HG03342 (cell line): ENCODE data around the gene UTP4.
A peak's percentile ranks its signal among the peaks of the same experiment; 100 is the strongest.
"Not testable (repeated sequence)": the region's sequence is repeated elsewhere in the genome, so short reads cannot be mapped to it uniquely, and the experiment has no call there.

Experiments used
- ATAC-seq: cut with Tn5 transposase; IDR thresholded peaks from one replicate; pipeline ENCODE4 v1.9.1; 2021; ENCODE audit warnings: mild to moderate bottlenecking, moderate library complexity; ENCODE audit not compliant: unreplicated experiment

The UTP4 gene

DNA sequence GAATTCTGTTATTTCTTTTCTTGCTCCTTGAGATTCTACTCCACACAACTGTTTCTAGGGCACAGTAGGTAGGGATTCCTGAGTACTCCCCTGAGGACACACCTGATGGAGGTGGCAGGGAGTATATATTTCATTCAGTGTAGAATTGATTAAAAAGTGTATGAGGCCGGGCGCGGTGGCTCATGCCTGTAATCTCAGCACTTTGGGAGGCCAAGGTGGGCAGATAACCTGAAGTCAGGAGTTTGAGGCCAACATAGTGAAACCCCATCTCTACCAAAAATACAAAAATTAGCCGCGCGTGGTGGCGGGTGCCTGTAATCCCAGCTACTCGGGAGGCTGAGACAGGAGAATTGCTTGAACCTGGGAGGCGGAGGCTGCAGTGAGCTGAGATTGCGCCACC is 5.6 kb upstream of the UTP4 start:
- not testable (repeated sequence) for ATAC-seq

DNA sequence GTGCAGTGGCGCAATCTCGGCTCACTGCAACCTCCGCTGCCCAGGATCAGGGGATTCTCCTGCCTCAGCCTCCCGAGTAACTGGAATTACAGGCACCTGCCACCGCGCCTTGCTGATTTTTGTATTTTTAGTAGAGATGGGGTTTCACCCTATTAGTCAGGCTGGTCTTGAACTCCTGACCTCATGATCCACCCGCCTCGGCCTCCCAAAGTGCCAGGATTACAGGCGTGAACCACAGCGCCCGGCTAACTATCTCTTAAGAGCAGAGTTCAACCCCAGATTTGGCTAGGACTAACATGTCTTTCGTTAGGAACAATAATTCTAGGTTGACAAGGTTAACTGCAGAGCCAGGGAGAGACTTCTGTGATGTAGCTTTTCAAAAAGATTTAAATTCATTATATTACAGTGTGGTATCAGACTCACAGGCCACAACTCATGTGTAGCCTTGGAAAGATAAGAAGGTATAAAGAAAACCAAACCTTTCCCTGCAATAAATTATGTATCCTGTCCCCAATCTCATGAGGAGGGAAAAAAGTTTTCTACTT is 4.4 kb upstream of the UTP4 start:
- no peak for ATAC-seq

DNA sequence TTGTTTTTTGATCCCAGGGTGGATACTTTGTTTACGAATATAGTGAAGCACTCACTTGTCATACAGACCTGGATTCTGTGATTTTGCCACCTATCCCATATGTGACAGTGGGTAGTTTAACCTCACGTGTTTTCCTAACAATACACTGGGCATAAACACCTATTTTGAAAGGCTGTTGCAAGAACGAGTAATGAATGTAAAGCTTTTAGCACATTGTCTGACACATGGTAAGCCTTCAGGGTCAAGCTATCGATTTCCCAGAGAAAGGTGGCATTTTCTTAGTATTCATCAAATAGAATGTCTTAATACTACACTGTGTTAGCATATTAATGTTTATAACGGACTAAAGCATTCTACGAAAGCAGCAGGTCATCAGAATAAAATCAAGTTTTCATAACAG is 2.0 kb upstream of the UTP4 start:
- ATAC-seq: no peak

DNA sequence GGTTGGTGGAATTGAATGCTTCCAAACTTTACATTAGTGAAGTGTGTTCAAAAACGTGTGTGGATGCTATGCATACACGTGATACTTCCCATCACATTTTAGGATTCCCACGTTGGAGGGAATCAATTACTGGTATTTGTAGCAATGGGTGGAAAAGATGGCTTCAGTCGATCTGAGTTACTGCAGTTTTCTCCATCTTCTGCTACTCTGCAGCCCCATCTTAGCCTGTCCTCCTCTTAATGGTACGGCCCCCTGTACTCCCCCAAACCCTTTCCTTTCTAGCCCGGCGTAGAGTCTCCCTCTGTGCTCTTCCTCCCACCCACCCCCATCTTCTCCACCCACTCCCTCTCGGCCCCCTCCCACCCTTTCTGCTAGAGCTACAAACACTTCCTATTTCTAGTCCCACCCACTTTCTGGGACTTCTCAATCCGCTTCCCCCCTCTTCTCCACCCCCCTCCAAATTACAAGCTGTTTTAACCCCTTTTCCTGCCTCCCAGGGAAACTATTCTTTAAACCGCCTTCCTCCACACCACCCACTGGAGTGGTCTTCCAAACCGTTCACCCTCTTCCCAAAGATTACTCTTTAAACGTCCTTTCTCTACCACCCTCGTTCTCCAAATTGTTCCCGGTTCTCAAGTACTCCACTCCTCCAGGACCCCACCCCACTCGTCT is 1.1 kb upstream of the UTP4 start:
- ATAC-seq: no peak

DNA sequence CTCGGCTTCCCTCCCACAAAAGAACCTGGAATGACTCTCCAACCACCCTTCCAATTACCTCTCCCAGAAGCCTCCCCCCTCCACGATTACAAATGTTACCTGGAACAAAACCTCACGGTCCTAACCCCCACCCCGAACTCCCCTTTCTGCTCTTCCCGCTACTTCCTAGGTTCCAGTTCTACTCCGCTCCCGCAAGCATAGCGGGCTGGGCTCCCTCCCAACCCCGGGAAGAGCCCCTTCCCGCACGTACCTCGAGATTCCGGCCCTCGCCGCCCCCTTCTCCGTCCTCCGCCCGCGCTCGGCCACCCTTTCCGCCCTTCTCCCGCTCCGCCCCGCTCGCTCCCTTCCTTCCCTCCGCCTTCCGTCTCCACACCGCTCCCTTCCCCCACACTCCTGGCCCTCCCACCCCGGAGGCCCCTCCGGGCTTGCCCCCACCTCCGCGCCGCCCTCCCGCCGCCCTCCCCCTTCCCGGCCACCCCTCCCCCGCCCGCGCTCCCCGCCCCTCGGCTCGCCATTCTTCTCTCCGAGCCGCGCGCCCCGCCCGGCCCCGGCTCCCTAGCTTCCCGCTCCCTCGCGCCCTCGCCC is 518 bp upstream of the UTP4 start:
- ATAC-seq: peak; percentile 27

DNA sequence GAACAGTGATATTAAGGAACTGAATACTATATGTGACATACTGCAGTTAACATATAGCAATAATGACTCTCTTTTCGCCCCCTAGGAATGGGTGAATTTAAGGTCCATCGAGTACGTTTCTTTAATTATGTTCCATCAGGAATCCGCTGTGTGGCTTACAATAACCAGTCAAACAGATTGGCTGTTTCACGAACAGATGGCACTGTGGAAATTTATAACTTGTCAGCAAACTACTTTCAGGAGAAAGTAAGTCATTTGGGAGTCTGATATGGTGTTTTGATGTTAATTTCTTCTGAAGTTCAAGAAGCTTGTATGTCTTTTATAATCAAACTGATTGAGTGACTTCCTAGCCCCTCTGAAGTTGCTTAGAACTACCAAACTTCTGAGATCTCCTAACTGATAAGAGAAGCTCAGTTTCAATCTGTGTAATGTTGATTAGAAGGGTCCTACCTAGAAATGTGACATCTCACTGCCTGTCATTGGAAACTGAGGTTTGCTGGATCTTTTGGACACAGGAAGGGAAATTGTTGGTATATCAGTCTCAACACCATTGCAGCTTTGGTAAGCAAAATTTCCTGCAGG is 1.0 kb downstream of the UTP4 start:
- no peak for ATAC-seq

DNA sequence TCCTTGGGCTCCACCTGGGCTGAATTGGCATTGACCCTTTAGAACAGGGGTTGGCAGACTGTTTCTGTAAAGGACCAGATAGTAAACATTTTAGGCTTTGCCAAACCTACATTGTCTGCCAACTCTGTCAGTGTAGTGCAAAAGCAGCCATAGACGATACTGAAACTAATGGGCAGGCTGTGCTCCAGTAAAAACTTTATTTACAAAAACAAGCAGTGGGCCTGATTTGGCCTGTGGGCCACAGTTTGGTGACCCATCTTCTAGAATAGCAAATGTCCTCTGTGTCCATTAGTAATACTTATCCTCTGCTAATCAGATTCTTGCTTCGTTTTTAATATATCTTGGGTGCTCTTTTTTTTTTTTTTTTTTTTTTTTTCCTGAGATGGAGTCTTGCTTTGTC is 6.2 kb downstream of the UTP4 start:
- ATAC-seq: no peak

DNA sequence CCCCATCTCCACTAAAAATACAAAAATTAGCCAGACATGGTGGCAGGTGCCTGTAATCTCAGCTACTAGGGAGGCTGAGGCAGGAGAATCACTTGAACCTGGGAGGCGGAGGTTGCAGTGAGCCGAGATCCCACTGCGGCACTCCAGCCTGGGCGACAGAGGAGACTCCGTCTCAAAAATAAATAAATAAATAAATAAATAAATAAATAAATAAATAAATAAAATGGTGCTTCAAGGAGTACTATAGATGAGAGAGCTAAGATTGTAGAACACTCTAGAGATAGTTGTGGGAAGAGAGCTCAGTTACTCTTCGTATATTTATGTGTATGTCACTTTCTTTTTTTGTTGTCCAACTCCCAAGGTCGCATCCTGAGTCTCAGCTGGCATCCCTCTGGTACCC is 7.0 kb downstream of the UTP4 start:
- ATAC-seq: not testable (repeated sequence)

DNA sequence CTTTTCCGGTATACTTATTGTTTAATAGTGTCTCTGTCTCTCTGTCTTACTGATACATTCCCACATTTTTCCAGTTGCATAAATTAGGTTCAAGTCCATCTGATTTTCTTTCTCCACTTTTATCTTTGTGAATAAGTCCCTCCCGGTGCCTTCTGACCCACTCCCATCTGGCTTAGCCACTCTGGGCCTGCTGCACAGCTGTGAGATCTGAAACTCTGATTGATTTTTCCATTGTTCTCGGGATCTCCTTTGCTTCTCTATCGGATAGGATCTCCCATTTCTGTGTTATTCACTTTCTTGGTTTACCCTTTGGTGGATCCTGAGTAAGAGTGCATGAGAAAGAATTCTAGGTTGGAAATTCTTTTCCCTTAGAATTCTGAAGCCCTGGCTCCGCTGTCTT is 8.6 kb downstream of the UTP4 start:
- no peak for ATAC-seq

DNA sequence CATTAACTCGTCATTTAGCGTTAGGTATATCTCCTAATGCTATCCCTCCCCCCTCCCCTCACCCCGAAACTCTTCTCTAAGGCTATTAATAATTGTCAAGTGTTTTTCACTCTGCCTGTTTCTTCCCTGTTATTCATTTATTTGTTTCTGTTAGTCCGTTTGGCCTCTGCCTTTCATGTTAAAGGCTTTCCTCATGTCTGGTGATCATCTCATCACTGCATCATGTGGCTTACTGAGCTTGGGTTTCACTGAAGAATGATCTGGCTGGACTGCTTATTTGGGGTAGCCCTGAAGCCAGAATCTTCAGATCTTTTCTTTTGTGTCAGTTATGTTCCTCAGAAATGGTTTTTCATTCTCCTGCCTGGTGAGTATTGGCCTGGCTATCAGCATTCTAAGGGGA is 9.5 kb downstream of the UTP4 start:
- no peak for ATAC-seq

DNA sequence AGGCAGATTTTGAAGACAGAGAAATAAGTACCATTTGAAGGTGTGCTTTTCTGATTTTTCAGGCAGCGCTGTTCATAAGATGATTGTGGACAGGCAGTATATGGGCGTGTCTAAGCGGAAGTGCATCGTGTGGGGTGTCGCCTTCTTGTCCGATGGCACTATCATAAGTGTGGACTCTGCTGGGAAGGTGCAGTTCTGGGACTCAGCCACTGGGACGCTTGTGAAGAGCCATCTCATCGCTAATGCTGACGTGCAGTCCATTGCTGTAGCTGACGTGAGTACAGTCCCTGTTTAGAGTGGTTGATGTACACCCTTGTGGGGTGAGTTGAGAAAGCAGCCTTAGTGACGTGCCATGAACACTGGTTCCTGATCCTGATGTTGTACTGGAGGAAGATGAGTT is 10.7 kb downstream of the UTP4 start:
- ATAC-seq: no peak

DNA sequence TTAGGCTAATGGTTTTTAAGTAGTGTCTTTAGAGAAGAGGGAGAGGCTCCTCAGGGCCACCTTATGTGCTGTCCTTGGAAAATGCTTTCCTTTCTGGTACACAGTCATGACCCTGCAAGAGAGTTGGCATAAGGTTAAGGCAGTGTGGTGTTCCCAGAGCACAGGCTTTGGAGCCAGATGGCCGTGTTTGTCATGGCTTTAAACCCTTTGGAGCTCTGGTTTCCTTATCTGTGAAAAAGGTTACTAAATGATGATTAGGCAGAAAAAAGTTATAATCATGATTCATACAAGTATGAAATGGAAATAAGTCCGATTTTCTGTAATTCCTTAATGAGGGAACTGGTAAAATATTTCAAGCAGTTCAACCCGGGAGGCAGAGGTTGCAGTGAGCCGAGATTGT is 13.2 kb downstream of the UTP4 start:
- ATAC-seq: no peak

DNA sequence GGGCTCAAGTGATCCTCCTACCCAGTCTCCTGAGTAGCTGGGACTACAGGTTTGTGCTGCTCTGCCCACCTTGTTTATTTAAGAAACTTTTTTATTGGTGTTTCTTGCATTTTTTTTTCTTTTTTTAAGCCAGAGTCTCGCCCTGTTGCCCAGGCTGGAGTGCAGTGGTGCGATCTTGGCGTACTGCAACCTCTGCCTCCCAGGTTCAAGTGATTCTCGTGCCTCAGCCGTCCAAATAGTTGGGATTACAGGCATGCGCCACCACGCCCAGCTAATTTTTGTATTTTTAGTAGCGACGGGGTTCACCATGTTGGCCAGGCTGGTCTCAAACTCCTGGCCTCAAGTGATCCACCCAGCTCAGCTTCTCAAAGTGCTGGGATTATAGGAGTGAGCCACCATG is 17.2 kb downstream of the UTP4 start:
- not testable (repeated sequence) for ATAC-seq

DNA sequence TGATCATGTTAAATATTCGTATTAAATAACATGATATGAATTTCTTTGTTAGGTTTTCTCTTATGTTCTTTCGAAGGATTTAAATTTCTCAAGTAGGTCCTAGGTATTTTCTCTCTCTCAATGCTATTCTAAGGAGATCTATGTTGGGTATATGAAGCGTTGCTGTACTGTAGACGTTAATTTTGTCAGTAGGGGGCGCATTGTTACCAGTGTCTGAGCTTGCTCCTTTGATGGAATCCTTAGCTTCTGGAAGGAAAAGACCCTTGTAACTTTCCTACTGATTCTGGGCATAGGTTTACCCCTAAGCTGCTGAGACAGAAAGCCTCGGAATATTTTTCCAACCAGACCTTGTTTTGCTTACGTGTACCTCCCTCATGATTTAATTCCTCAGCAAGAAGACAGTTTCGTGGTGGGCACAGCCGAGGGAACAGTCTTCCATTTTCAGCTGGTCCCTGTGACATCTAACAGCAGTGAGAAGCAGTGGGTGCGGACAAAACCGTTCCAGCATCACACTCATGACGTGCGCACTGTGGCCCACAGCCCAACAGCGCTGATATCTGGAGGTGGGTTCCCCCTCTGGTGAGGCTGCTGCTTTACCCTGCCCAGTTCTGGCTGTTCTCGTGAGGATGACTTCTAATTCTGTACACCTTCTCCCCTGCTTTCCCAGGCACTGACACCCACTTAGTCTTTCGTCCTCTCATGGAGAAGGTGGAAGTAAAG is 17.9 kb downstream of the UTP4 start:
- no peak for ATAC-seq

DNA sequence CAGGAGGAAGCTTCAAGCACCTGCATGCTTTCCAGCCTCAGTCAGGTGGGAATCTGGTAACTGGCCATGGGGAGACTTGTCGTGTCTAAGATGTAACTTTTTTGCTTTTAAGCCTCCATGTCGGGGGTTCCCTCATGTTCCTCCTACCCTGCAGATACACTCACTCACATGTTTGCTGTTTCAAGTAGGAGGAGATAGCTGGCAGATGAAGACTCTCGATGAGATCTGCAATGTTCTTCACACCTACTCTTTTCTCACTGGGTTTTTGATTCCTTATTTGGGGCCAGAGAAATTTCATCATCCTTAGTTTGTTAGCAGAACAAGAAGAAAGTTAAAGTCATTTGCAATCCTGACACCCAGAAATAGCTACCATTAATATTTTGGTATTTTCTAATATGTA is 24.7 kb downstream of the UTP4 start:
- no peak for ATAC-seq

DNA sequence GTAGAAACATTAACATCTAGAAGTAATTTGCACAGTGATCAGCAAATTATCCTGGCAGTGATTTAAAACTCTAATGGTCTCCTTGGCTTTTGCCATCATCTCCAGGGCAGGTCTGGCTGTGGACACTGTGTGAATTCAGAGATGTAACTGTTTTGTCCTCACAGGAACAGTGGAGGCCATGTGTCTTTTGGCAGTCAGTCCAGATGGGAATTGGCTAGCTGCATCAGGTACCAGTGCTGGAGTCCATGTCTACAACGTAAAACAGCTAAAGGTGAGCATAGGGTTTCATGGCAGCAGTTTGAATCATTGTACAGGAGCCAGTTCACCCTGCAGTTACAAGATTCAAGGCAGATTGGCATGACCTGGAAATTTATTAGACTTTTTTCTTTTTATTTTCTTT is 27.7 kb downstream of the UTP4 start:
- ATAC-seq: no peak

DNA sequence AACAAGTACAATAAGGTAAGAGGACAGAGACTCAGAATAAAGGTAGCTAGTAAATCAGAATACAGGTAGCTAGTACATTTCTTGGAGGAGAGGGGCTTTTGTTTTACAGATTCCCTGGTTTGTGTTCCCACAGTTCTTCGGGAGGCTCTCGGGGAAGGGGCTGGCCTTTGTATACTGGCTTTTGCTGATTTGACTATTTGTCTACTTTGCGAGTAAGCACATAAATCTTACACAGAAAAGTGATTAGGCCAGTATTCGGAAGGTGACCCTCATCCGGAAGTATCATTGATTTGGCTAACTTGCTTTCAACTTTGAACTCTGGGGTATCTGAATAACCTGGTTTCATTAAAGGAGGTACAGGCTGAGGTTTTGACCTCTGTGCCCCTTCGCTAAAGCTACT is 33.1 kb downstream of the UTP4 start:
- no peak for ATAC-seq

DNA sequence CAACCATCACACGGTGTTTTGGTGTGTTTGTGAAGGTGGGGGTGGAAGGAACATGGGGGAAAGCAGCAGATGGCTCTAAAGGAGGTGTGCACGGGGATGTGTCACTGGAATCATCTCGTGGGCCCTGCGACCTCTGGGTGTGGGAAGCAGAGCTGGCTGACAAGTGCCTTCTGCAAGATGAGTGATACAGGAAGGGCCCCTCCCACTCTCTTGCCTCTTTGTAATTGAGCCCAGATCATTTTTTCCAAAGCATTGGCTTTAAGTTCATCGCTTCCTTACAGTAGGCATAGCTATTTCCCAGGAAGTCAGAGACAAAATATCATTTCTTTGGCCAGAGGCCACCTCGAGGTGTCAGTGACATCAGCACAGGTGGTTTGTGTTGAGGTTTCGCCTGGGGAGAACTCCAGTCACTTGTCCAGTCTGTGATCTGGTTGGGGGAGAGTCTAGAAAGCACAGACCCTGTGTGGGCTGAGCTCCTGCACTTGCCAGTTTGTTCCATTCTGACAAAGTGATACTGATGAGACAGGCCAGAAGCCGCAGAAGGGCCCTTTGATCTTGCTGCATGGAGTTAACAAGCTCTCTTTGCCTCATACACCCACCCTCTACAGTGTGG is 33.9 kb downstream of the UTP4 start:
- ATAC-seq: no peak

DNA sequence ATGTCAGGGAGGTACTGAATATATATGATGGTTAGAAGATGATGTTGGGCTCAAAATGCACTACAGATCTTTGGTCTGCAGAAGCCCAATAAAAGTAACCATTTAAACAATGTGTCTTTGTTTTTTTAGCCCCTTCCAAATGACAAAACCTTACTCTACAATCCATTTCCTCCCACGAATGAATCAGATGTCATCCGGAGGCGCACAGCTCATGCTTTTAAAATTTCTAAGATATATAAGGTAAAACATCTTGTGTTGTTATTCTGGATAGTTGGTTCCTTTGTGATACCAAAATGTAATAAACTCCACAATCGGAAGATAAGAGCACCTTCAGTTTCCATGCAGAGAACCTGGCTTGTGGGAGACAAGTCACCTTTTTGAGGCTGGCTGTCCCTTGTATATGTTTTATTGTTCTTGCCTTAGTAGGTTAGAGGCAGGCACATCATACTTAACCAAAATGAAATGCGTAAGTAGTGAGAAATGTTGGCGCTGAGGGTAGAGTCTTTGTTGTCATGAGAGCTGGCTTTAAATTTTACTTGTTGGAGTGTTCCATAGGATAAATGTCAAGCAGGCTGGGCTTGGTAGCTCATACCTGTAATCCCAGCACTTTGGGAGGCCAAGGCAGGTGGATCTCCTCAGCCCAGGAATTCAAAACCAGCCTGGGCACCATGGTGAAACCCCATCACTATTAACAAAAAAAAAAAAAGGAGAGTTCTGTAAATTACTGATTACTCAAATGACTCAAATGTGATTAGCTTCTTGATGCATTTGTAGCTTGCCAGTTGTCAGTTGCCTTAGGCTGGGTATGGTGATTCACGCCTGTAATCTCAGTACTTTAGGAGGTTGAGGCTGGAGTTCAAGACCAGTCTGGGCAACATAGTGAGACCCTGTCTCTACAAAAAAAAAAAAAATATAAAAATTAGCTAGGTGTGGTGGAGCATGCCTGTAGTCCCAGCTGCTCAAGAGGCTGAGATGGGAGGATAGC is 34.8 kb downstream of the UTP4 start:
- no peak for ATAC-seq

DNA sequence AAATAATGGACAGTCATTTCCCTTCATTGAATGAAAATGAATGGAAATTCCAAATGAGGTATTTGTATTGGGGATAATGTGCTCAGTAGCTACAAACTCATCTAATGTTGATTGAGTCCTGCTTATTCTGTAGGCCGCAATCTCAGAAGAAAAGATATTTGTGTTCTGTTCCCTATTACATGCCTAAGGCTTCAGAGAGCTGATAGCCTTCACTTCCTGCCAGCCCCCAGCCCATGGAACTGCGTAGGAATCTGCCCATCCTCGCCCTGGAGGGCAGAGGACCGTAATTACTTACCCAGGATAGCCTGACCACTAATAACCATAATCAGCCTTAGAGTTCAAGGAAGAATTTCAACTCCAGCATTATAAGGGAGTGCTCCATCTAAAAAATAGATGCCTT is 36.6 kb downstream of the UTP4 start:
- ATAC-seq: no peak
